Ectodermal cell (in vitro differentiated cells): ENCODE data around the gene CLEC16A.

Experiments
- H3K27ac ChIP-seq: 2 replicates; pipeline ENCODE4 v1.7.0; 2013; ENCODE audit warnings: mild to moderate bottlenecking, low read depth, low read length; ENCODE audit not compliant: insufficient read depth, poor library complexity, severe bottlenecking
- H3K27me3 ChIP-seq: 2 replicates; pipeline ENCODE4 v1.7.0; 2013; ENCODE audit warnings: mild to moderate bottlenecking, low read length; ENCODE audit not compliant: insufficient read depth, control insufficient read depth, poor library complexity, severe bottlenecking
- H3K36me3 ChIP-seq: one replicate; pipeline ENCODE4 v1.7.0; 2013; ENCODE audit warnings: low read length; ENCODE audit not compliant: control insufficient read depth, insufficient read depth
- H3K4me1 ChIP-seq: one replicate; pipeline ENCODE4 v1.7.0; 2013; ENCODE audit warnings: low read length; ENCODE audit not compliant: control insufficient read depth, insufficient read depth
- H3K4me3 ChIP-seq: 2 replicates; pipeline ENCODE4 v1.7.0; 2013; ENCODE audit warnings: low read depth, low read length, control low read depth; ENCODE audit not compliant: insufficient read depth
- H3K9me3 ChIP-seq: 2 replicates; pipeline ENCODE4 v1.7.0; 2013; ENCODE audit warnings: mild to moderate bottlenecking, low read length, moderate library complexity; ENCODE audit not compliant: control insufficient read depth
- WGBS, 2 experiments: methylation state at CpG; one replicate each; pipeline ENCODE4 v1.1.7; 2013; ENCODE audit warnings: missing lambda C conversion rate in 2 of 2; 5-methylcytosine and 5-hydroxymethylcytosine counted together

The CLEC16A gene

GRCh38 chr16:10907757-10908045, 36.7 kb upstream of the CLEC16A start:
- no peaks in the 10 kb centered on the region for H3K27me3 ChIP-seq
- no peak overlapping the region for H3K4me3 ChIP-seq
- WGBS, 2 experiments = 91 to 92% methylated on average over 21 of the region's 21 CpGs
- no peaks in the 10 kb centered on the region for H3K4me1 ChIP-seq
- no peaks in the 10 kb centered on the region for H3K36me3 ChIP-seq
- H3K27ac ChIP-seq = no peak overlapping the region
- no peaks in the 10 kb centered on the region for H3K9me3 ChIP-seq

- Histone ChIP-seq H3K27me3 (no peaks in the 10 kb centered on the region), H3K4me3 (no peak overlapping the region), H3K9me3 (no peaks in the 10 kb centered on the region), H3K36me3 (no peaks in the 10 kb centered on the region), H3K27ac (no peak overlapping the region), H3K4me1 (no peaks in the 10 kb centered on the region)
These were observed 33.1 kb upstream of the CLEC16A start for GRCh38 chr16:10911267-10911666.

GRCh38 chr16:10916534-10916933, 27.8 kb upstream of the CLEC16A start:
- Histone ChIP-seq H3K27me3 (no peaks in the 10 kb centered on the region), H3K4me3 (no peak overlapping the region), H3K9me3 (no peaks in the 10 kb centered on the region), H3K36me3 (no peaks in the 10 kb centered on the region), H3K27ac (no peak overlapping the region), H3K4me1 (peaks cover 4% of the 10 kb centered on the region)
- WGBS, 2 experiments = 59 to 62% methylated on average over 3 of the region's 3 CpGs

- H3K27ac ChIP-seq = no peak overlapping the region
- no peaks in the 10 kb centered on the region for H3K36me3 ChIP-seq
- H3K27me3 ChIP-seq = no peaks in the 10 kb centered on the region
- H3K4me1 ChIP-seq = peaks cover 4% of the 10 kb centered on the region
- H3K9me3 ChIP-seq = no peaks in the 10 kb centered on the region
- H3K4me3 ChIP-seq = no peak overlapping the region
- 58% methylated on average over 21 of the region's 21 CpGs for WGBS, 2 experiments
These were observed 25.9 kb upstream of the CLEC16A start for GRCh38 chr16:10918294-10919002.

GRCh38 chr16:10919003-10919351, 25.4 kb upstream of the CLEC16A start:
- H3K4me1 ChIP-seq = peaks cover 4% of the 10 kb centered on the region
- H3K36me3 ChIP-seq = no peaks in the 10 kb centered on the region
- no peaks in the 10 kb centered on the region for H3K27me3 ChIP-seq
- H3K27ac ChIP-seq = no peak overlapping the region
- no peak overlapping the region for H3K4me3 ChIP-seq
- 57 to 61% methylated on average over 7 of the region's 7 CpGs for whole genome bisulfite sequencing, 2 experiments
- H3K9me3 ChIP-seq = no peaks in the 10 kb centered on the region

- H3K36me3 ChIP-seq = no peaks in the 10 kb centered on the region
- no peak overlapping the region for H3K27ac ChIP-seq
- H3K4me1 ChIP-seq = peaks cover 4% of the 10 kb centered on the region
- no peak overlapping the region for H3K4me3 ChIP-seq
- no peaks in the 10 kb centered on the region for H3K27me3 ChIP-seq
- no peaks in the 10 kb centered on the region for H3K9me3 ChIP-seq
- 93% methylated on average over 15 of the region's 15 CpGs for WGBS, 2 experiments
These were observed 23.5 kb upstream of the CLEC16A start for GRCh38 chr16:10920726-10921427.

- Histone ChIP-seq H3K27ac (no peak overlapping the region), H3K4me1 (peaks cover 4% of the 10 kb centered on the region), H3K9me3 (no peaks in the 10 kb centered on the region), H3K36me3 (no peaks in the 10 kb centered on the region), H3K4me3 (no peak overlapping the region), H3K27me3 (no peaks in the 10 kb centered on the region)
- 89 to 90% methylated on average over 10 of the region's 10 CpGs for WGBS, 2 experiments
These were observed 22.6 kb upstream of the CLEC16A start for GRCh38 chr16:10921536-10922327.

- WGBS, 2 experiments = 93 to 94% methylated on average over 14 of the region's 14 CpGs
- no peaks in the 10 kb centered on the region for H3K27me3 ChIP-seq
- no peak overlapping the region for H3K4me3 ChIP-seq
- H3K9me3 ChIP-seq = no peaks in the 10 kb centered on the region
- no peak overlapping the region for H3K27ac ChIP-seq
- peaks cover 4% of the 10 kb centered on the region for H3K4me1 ChIP-seq
- peaks cover under 1% of the 10 kb centered on the region for H3K36me3 ChIP-seq
These were observed 21.8 kb upstream of the CLEC16A start for GRCh38 chr16:10922328-10923145.

GRCh38 chr16:10923146-10923649, 21.2 kb upstream of the CLEC16A start:
- Histone ChIP-seq H3K4me1 (peaks cover 3% of the 10 kb centered on the region), H3K9me3 (no peaks in the 10 kb centered on the region), H3K4me3 (no peak overlapping the region), H3K36me3 (peaks cover 6% of the 10 kb centered on the region), H3K27me3 (no peaks in the 10 kb centered on the region), H3K27ac (no peak overlapping the region)
- 85 to 89% methylated on average over 10 of the region's 10 CpGs for WGBS, 2 experiments
